Sigmoid colon (tissue), 4 donors: ENCODE data around the gene ELMO1.

ENCODE experiments used
- CTCF ChIP-seq, 4 experiments: fragments of 450-650 bp in 3 of 4; fragments of 200-600 bp in 1 of 4; IDR thresholded peaks; one replicate each; pipeline ENCODE4 v1.5.1; 2016 to 2019; ENCODE audit warnings: antibody characterized with exemption in 4 of 4, mild to moderate bottlenecking in 3 of 4, moderate library complexity in 2 of 4
- EP300 ChIP-seq, 4 donors: sonication (generic); formaldehyde crosslinking; IDR thresholded peaks; one replicate each; pipeline ENCODE4 v1.6.1; 2017; ENCODE audit warnings: antibody characterized with exemption in 4 of 4
- POLR2A ChIP-seq, 2 donors: fragments of 450-650 bp; IDR thresholded peaks; one replicate each; pipeline ENCODE4 v1.6.1; 2016; ENCODE audit warnings: antibody characterized with exemption in 2 of 2, mild to moderate bottlenecking in 2 of 2, moderate library complexity in 2 of 2
- POLR2AphosphoS5 ChIP-seq, 4 donors: sonication (generic); formaldehyde crosslinking; IDR thresholded peaks; one replicate each; pipeline ENCODE4 v1.6.1; 2017; ENCODE audit warnings: antibody characterized with exemption in 4 of 4

- TF ChIP-seq CTCF (IDR thresholded peaks at IDR 0.05) (no peak), POLR2A (IDR thresholded peaks at IDR 0.05) (no peak), EP300 (IDR thresholded peaks at IDR 0.05) (no peak), POLR2AphosphoS5 (IDR thresholded peaks at IDR 0.05) (no peak)
Measured at GRCh38 chr7:37433166-37433565, 15.5 kb downstream of the ELMO1 start.
